Measurements from ENCODE around the gene ACKR3.

The ACKR3 gene

GRCh38 chr2:236547725-236548124, 21.9 kb upstream of the ACKR3 start:
- no peak overlapping the region for H3K4me3 ChIP-seq (replicated peaks; ENCODE audit: low read depth, low read length)
- DNase-seq (ENCODE audit: extremely low read depth, low read depth), result no peak
- TF ChIP-seq, protein P1, sequence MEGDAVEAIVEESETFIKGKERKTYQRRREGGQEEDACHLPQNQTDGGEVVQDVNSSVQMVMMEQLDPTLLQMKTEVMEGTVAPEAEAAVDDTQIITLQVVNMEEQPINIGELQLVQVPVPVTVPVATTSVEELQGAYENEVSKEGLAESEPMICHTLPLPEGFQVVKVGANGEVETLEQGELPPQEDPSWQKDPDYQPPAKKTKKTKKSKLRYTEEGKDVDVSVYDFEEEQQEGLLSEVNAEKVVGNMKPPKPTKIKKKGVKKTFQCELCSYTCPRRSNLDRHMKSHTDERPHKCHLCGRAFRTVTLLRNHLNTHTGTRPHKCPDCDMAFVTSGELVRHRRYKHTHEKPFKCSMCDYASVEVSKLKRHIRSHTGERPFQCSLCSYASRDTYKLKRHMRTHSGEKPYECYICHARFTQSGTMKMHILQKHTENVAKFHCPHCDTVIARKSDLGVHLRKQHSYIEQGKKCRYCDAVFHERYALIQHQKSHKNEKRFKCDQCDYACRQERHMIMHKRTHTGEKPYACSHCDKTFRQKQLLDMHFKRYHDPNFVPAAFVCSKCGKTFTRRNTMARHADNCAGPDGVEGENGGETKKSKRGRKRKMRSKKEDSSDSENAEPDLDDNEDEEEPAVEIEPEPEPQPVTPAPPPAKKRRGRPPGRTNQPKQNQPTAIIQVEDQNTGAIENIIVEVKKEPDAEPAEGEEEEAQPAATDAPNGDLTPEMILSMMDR (IDR thresholded peaks at IDR 0.05; ENCODE audit: low read depth, low read length, missing control alignments), result no peak

- TF ChIP-seq, protein P1 (IDR thresholded peaks at IDR 0.05; ENCODE audit: low read depth, low read length, missing control alignments), result no peak
- H3K4me3 ChIP-seq (replicated peaks; ENCODE audit: low read depth, low read length), result no peak overlapping the region
Observed at GRCh38 chr2:236548179-236548921, 21.3 kb upstream of the ACKR3 start.

GRCh38 chr2:236549165-236549564, 20.5 kb upstream of the ACKR3 start:
- H3K4me3 ChIP-seq (replicated peaks; ENCODE audit: low read depth, low read length), result no peak overlapping the region
- no peak for DNase-seq (ENCODE audit: extremely low read depth, low read depth)
- TF ChIP-seq, protein P1 (IDR thresholded peaks at IDR 0.05; ENCODE audit: low read depth, low read length, missing control alignments), result no peak

More at GRCh38 chr2:236548179-236548921, 21.3 kb upstream of the ACKR3 start:
- DNase-seq (ENCODE audit: extremely low read depth, low read depth), result no peak

- DNase-seq (ENCODE audit: extremely low read depth, low read depth), result no peak
- H3K4me3 ChIP-seq (replicated peaks; ENCODE audit: low read depth, low read length), result no peak overlapping the region
- TF ChIP-seq, protein P1 (IDR thresholded peaks at IDR 0.05; ENCODE audit: low read depth, low read length, missing control alignments), result no peak
Observed at GRCh38 chr2:236550290-236550689, 19.3 kb upstream of the ACKR3 start.

GRCh38 chr2:236550701-236551465, 18.7 kb upstream of the ACKR3 start:
- H3K4me3 ChIP-seq (replicated peaks; ENCODE audit: low read depth, low read length), result no peak overlapping the region
- TF ChIP-seq, protein P1 (IDR thresholded peaks at IDR 0.05; ENCODE audit: low read depth, low read length, missing control alignments), result no peak
- no peak for DNase-seq (ENCODE audit: extremely low read depth, low read depth)

- TF ChIP-seq, protein P1 (IDR thresholded peaks at IDR 0.05; ENCODE audit: low read depth, low read length, missing control alignments), result no peak
- DNase-seq (ENCODE audit: extremely low read depth, low read depth), result no peak
Observed at GRCh38 chr2:236551471-236552211, 18.0 kb upstream of the ACKR3 start.

More at GRCh38 chr2:236551471-236552211, 18.0 kb upstream of the ACKR3 start:
- H3K4me3 ChIP-seq (replicated peaks; ENCODE audit: low read depth, low read length), result no peak overlapping the region
